ENCODE data around the gene RNF44. TPM values are rescaled to one million over a fixed set of nuclear protein-coding genes. Genes with fewer than 3 reads are reported as not detected.

Gene RNF44
- total and polyA plus RNA-seq, 2 of the 4 experiments (the other 2 are of a cell fraction) = 0.54 to 12.4 TPM

DNA sequence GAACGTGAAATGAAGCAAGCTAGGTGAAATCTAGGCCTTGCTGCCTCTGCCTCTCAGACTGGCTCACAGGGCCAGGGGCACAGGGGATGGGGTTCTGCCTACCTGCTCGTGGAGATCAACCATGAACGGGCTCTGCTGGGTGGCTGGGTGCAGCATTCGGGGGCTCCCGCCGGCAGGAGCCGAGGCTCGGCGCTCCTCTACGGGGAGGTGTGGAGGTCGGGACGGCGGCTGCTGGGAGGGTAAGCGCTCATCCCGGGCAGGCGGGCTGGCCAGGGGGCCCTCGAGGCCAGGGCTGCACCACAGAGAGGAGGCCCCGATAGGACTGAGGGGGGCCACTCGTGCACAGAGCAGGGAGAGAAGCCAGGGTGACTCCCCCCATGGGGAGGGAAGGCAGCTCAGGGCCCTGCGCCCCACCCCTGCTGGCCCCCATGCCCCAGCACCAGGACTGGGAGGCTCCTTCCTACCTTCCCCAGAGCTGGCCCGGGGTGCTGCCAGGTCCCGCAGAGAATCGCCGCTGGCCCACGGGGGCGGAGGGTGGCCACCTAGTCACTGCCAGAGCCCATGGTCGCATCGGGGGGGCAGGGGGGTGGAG lies 5.2 kb downstream of the RNF44 start:
- no peak overlapping the region for H3K23ac ChIP-seq (ENCODE audit: low read depth, low read length)
- CTCF ChIA-PET = interaction anchor here (1.2 kb wide), 1 partner anchor 84 kb away, joined by 4 read pairs; no protein-coding TSS in a partner anchor
- no peak overlapping the region for H3K4me3 ChIP-seq (ENCODE audit: insufficient read depth, low read depth, low read length)
- H3K9me1 ChIP-seq (ENCODE audit: insufficient read depth, low read length) = peaks cover 15% of the 10 kb centered on the region; the same call in 1 of the 2 replicates
- peaks cover 24% of the 10 kb centered on the region for H3K4me1 ChIP-seq (ENCODE audit: control insufficient read depth, insufficient read depth, low read length)
- no peak overlapping the region for H4K91ac ChIP-seq (ENCODE audit: insufficient read depth, low read depth, low read length)
- no peak overlapping the region for H2AFZ ChIP-seq (replicated peaks; ENCODE audit: low read length, poor library complexity)
- H4K8ac ChIP-seq (ENCODE audit: low read depth in 2 of 2, low read length in 2 of 2) = no peak overlapping the region
- H2BK5ac ChIP-seq (ENCODE audit: low read depth, low read length, poor library complexity, severe bottlenecking) = no peak overlapping the region
- H2AK5ac ChIP-seq (ENCODE audit: low read depth, low read length) = no peak overlapping the region
- WGBS, 2 experiments (ENCODE audit: extremely low coverage in 2 of 2, insufficient read length in 1 of 2) = 93% methylated on average over 15 of the region's 28 CpGs; no CpG with 5 or more reads in 1 of the 2 experiments
- H3K79me1 ChIP-seq (ENCODE audit: low read depth in 1 of 2, low read length in 2 of 2) = peaks cover 23 to 49% of the 10 kb centered on the region in 2 experiments
- H4K5ac ChIP-seq (ENCODE audit: low read depth, low read length) = no peak overlapping the region
- in situ Hi-C loops (cut with MboI; ENCODE audit: low sequenced_read_pairs) (no loop called here), intact Hi-C loops (cut with micrococcal nuclease) (no loop called here), dilution Hi-C loops (cut with HindIII; ENCODE audit: low sequenced_read_pairs, unreplicated experiment) (no loop called here)
- H2BK20ac ChIP-seq (ENCODE audit: low read depth, low read length) = no peak overlapping the region
- no peak overlapping the region for H3K18ac ChIP-seq (ENCODE audit: low read depth, low read length)
- H3K27ac ChIP-seq (ENCODE audit: insufficient read depth, low read length) = no peak overlapping the region
- H3K27me3 ChIP-seq (ENCODE audit: control insufficient read depth, insufficient read depth, low read length) = no peaks in the 10 kb centered on the region
- peaks cover 28% of the 10 kb centered on the region for H4K20me1 ChIP-seq (ENCODE audit: insufficient read depth, low read length)
- no peak overlapping the region for H2BK120ac ChIP-seq (ENCODE audit: low read depth, low read length)
- no peak overlapping the region for H3K14ac ChIP-seq (replicated peaks; ENCODE audit: low read depth, low read length)
- no peaks in the 10 kb centered on the region for H3K9me3 ChIP-seq (ENCODE audit: control insufficient read depth, insufficient read depth, low read length)
- H3K4me2 ChIP-seq (ENCODE audit: low read depth, low read length) = no peak overlapping the region
- ATAC-seq (ENCODE audit: low read depth) (no peak), DNase-seq (no peak)
- no peak overlapping the region for H2BK15ac ChIP-seq (ENCODE audit: low read depth, low read length)
- peaks cover 42% of the 10 kb centered on the region for H3K36me3 ChIP-seq (ENCODE audit: control insufficient read depth, insufficient read depth, low read length)
- H3K4ac ChIP-seq (ENCODE audit: low read depth, low read length) = no peak overlapping the region
- no peak overlapping the region for H3K9ac ChIP-seq (ENCODE audit: low read depth, low read length)
- peak overlapping the region; percentile 75 for H2AK9ac ChIP-seq (replicated peaks; ENCODE audit: low read depth, low read length, poor library complexity)
- POLR2A ChIA-PET (ENCODE audit: unreplicated experiment) = no interaction called here
- TF ChIP-seq NFE2L2 (IDR thresholded peaks at IDR 0.05; ENCODE audit: low read depth, low read length) (no peak), SMC3 (IDR thresholded peaks at IDR 0.05; ENCODE audit: low read depth, low read length) (no peak), MAZ (IDR thresholded peaks at IDR 0.05; ENCODE audit: borderline replicate concordance, low read depth, low read length) (no peak), RFX5 (IDR thresholded peaks at IDR 0.05; ENCODE audit: low read depth, low read length) (no peak), RCOR1 (IDR thresholded peaks at IDR 0.05; ENCODE audit: insufficient replicate concordance, low read length) (no peak), MAFK (IDR thresholded peaks at IDR 0.05; ENCODE audit: low read depth, low read length) (no peak), BHLHE40 (IDR thresholded peaks at IDR 0.05; ENCODE audit: low read depth, low read length) (no peak), CHD1 (IDR thresholded peaks at IDR 0.05; ENCODE audit: low read depth, low read length) (no peak), CEBPB (IDR thresholded peaks at IDR 0.05; ENCODE audit: low read depth, low read length) (no peak), POLR2A (IDR thresholded peaks at IDR 0.05; ENCODE audit: low read depth, low read length) (no peak), MXI1 (IDR thresholded peaks at IDR 0.05; ENCODE audit: borderline replicate concordance, low read depth, low read length) (no peak), FOS (IDR thresholded peaks at IDR 0.05; ENCODE audit: low read depth, low read length) (no peak)
- TF ChIP-seq, protein P1, sequence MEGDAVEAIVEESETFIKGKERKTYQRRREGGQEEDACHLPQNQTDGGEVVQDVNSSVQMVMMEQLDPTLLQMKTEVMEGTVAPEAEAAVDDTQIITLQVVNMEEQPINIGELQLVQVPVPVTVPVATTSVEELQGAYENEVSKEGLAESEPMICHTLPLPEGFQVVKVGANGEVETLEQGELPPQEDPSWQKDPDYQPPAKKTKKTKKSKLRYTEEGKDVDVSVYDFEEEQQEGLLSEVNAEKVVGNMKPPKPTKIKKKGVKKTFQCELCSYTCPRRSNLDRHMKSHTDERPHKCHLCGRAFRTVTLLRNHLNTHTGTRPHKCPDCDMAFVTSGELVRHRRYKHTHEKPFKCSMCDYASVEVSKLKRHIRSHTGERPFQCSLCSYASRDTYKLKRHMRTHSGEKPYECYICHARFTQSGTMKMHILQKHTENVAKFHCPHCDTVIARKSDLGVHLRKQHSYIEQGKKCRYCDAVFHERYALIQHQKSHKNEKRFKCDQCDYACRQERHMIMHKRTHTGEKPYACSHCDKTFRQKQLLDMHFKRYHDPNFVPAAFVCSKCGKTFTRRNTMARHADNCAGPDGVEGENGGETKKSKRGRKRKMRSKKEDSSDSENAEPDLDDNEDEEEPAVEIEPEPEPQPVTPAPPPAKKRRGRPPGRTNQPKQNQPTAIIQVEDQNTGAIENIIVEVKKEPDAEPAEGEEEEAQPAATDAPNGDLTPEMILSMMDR (conservative IDR thresholded peaks at IDR 0.05; ENCODE audit: low read depth, low read length) = no peak
- TF ChIP-seq, protein P2, sequence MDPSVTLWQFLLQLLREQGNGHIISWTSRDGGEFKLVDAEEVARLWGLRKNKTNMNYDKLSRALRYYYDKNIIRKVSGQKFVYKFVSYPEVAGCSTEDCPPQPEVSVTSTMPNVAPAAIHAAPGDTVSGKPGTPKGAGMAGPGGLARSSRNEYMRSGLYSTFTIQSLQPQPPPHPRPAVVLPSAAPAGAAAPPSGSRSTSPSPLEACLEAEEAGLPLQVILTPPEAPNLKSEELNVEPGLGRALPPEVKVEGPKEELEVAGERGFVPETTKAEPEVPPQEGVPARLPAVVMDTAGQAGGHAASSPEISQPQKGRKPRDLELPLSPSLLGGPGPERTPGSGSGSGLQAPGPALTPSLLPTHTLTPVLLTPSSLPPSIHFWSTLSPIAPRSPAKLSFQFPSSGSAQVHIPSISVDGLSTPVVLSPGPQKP (IDR thresholded peaks at IDR 0.05; ENCODE audit: borderline replicate concordance, low read depth, low read length) = no peak
- TF ChIP-seq, protein P3, sequence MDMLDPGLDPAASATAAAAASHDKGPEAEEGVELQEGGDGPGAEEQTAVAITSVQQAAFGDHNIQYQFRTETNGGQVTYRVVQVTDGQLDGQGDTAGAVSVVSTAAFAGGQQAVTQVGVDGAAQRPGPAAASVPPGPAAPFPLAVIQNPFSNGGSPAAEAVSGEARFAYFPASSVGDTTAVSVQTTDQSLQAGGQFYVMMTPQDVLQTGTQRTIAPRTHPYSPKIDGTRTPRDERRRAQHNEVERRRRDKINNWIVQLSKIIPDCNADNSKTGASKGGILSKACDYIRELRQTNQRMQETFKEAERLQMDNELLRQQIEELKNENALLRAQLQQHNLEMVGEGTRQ (IDR thresholded peaks at IDR 0.05; ENCODE audit: low read depth, low read length) = no peak
- BruUV-seq (replicated peaks) = no TSS peak
- no peak overlapping the region for H3K56ac ChIP-seq (ENCODE audit: extremely low read depth, insufficient read depth, low read length)

All from IMR-90 (cell line).